GM12878 (cell line): ENCODE measurements around the gene RIPOR3. TPM values are rescaled to one million over a fixed set of nuclear protein-coding genes. Genes with fewer than 3 reads are reported as not detected.

Source experiments
- ATAC-seq: fragments of 200-7000 bp; cut with Tn5 transposase; 3 replicates; pipeline ENCODE4 v1.9.1; 2020; ENCODE audit warnings: mild to moderate bottlenecking, moderate library complexity
- BruUV-seq: library from RNA; stranded (reverse); fragments of 400-500 nt; replicated peaks from 2 replicates; lab custom pipeline; 2021; lab: Mats Ljungman, UMichigan
- CTCF ChIA-PET: fragments of 300-600 bp; sonication (Branson Sonifier 250); formaldehyde crosslinking; extraction: SDS; loops from one replicate; lab custom pipeline; 2021; ENCODE audit warnings: inconsistent platforms; lab: Yijun Ruan, JAX
- POLR2A ChIA-PET: fragments of 350-600 bp; formaldehyde crosslinking; extraction: SDS; loops from one replicate; lab custom pipeline; 2021; ENCODE audit warnings: inconsistent platforms; lab: Charles Lee
- RAD21 ChIA-PET: fragments of 300-600 bp; sonication (Branson Sonifier 250); formaldehyde crosslinking; loops from one replicate; lab custom pipeline; 2023; ENCODE audit warnings: antibody characterized with exemption; ENCODE audit not compliant: unreplicated experiment; lab: Charles Lee
- SMC1A ChIA-PET: fragments of 300-600 bp; sonication (Branson Sonifier 250); formaldehyde crosslinking; loops from one replicate; lab custom pipeline; 2023; ENCODE audit not compliant: unreplicated experiment, uncharacterized antibody; lab: Charles Lee
- DNase-seq: peaks from one replicate; pipeline ENCODE4 v3.0.0-alpha.2; 2011; ENCODE audit warnings: low read depth, low spot score
- FAIRE-seq: peaks from 3 replicates; lab custom pipeline; 2011; peaks lifted over from hg19 to GRCh38; lab: Jason Lieb, UNC
- H2AFZ ChIP-seq: 2 replicates; pipeline ENCODE4 v1.6.0; 2011; ENCODE audit warnings: low read depth, low read length, control low read depth; ENCODE audit not compliant: control insufficient read depth
- H3K27ac ChIP-seq: 2 replicates; pipeline ENCODE4 v1.5.1; 2011; ENCODE audit warnings: control low read depth; ENCODE audit not compliant: control insufficient read depth, insufficient read depth
- H3K27me3 ChIP-seq, 2 experiments: replicated peaks in 1 of 2; 2 replicates each; pipeline versions ENCODE4 v1.6.0 to v1.6.1; 2011; ENCODE audit warnings: low read length in 1 of 2; ENCODE audit not compliant: control insufficient read depth in 2 of 2, insufficient read depth in 2 of 2
- H3K36me3 ChIP-seq, 2 experiments: 2 replicates each; pipeline ENCODE4 v1.5.1; 2011; ENCODE audit warnings: low read length in 1 of 2; ENCODE audit not compliant: control insufficient read depth in 2 of 2, insufficient read depth in 2 of 2
- H3K4me1 ChIP-seq: 2 replicates; pipeline ENCODE4 v1.6.1; 2011; ENCODE audit warnings: mild to moderate bottlenecking, low read length, moderate library complexity, mixed read lengths; ENCODE audit not compliant: control insufficient read depth, insufficient read depth
- H3K4me2 ChIP-seq: 2 replicates; pipeline ENCODE4 v1.6.0; 2011; ENCODE audit warnings: control low read depth; ENCODE audit not compliant: control insufficient read depth, insufficient read depth
- H3K4me3 ChIP-seq: fragments of 200-600 bp; sonication (generic); 2 replicates; pipeline ENCODE4 v1.5.1; 2016
- H3K79me2 ChIP-seq: 2 replicates; pipeline ENCODE4 v1.6.0; 2011; ENCODE audit warnings: low read length; ENCODE audit not compliant: control insufficient read depth, insufficient read depth
- H3K9ac ChIP-seq: 2 replicates; pipeline ENCODE4 v1.8.0; 2011; ENCODE audit warnings: low read length, control low read depth, mixed read lengths; ENCODE audit not compliant: control insufficient read depth, insufficient read depth
- H3K9me3 ChIP-seq: replicated peaks from 3 replicates; pipeline ENCODE4 v1.5.1; 2011; ENCODE audit warnings: mild to moderate bottlenecking, low read length; ENCODE audit not compliant: control insufficient read depth, insufficient read depth
- H4K20me1 ChIP-seq: 2 replicates; pipeline ENCODE4 v1.6.0; 2011; ENCODE audit not compliant: control insufficient read depth, insufficient read depth
- ATF7 ChIP-seq: fragments of 450-650 bp; IDR thresholded peaks from 2 replicates; pipeline ENCODE4 v1.6.1; 2016; ENCODE audit warnings: low read depth, mild to moderate bottlenecking
- ELK1 ChIP-seq: IDR thresholded peaks from 2 replicates; pipeline ENCODE4 v1.6.1; 2012; ENCODE audit warnings: low read depth, low read length, improper control_type of control experiment
- FOXK2 ChIP-seq: fragments of 450-650 bp; IDR thresholded peaks from 2 replicates; pipeline ENCODE4 v1.6.1; 2017; ENCODE audit warnings: mild to moderate bottlenecking, moderate library complexity
- GATAD2B ChIP-seq: fragments of 450-650 bp; conservative IDR thresholded peaks from 2 replicates; pipeline ENCODE4 v1.6.1; 2017; ENCODE audit warnings: low read depth, mild to moderate bottlenecking, moderate library complexity
- HDAC6 ChIP-seq: fragments of 200-600 bp; sonication (generic); IDR thresholded peaks from one replicate; pipeline ENCODE4 v1.8.0; 2017; ENCODE audit warnings: antibody characterized with exemption; ENCODE audit not compliant: unreplicated experiment
- IKZF2 ChIP-seq, 2 experiments: fragments of 450-650 bp; IDR thresholded peaks; 2 replicates each; pipeline ENCODE4 v1.6.1; 2017; ENCODE audit warnings: mild to moderate bottlenecking in 2 of 2, moderate library complexity in 2 of 2
- REST ChIP-seq: IDR thresholded peaks from 2 replicates; pipeline ENCODE4 v1.6.1; 2012; ENCODE audit warnings: mild to moderate bottlenecking, low read depth, low read length
- SIX5 ChIP-seq: IDR thresholded peaks from 2 replicates; pipeline ENCODE4 v1.6.1; 2011; ENCODE audit warnings: mild to moderate bottlenecking, low read depth, low read length, moderate library complexity; ENCODE audit not compliant: severe bottlenecking
- SUPT20H ChIP-seq: IDR thresholded peaks from 2 replicates; pipeline ENCODE4 v1.6.1; 2011; ENCODE audit warnings: low read depth, mild to moderate bottlenecking, low read length, moderate library complexity, borderline replicate concordance; ENCODE audit not compliant: control insufficient read depth
- USF1 ChIP-seq: IDR thresholded peaks from 2 replicates; pipeline ENCODE4 v1.6.1; 2011; ENCODE audit warnings: borderline replicate concordance, low read depth, mild to moderate bottlenecking, moderate library complexity, mixed read lengths, low read length; ENCODE audit not compliant: insufficient read depth; ENCODE audit errors: extremely low read length
- WGBS: methylation state at CpG from one replicate; pipeline ENCODE4 v1.1.6; 2016; ENCODE audit warnings: low lambda C conversion rate; ENCODE audit not compliant: insufficient replicate concordance, insufficient coverage; ENCODE audit errors: missing lambda C conversion rate; 5-methylcytosine and 5-hydroxymethylcytosine counted together
- in situ Hi-C: fragments of 300-500 bp; cut with MboI; formaldehyde crosslinking; loops from 9 replicates; pipeline ENCODE4 v1.14.3; 2018; ENCODE audit warnings: mixed read lengths
- intact Hi-C: fragments of 100-400 bp; cut with micrococcal nuclease; formaldehyde crosslinking; loops from one replicate; pipeline ENCODE4 v1.14.2; 2022; ENCODE audit not compliant: unreplicated experiment
- polyA plus RNA-seq, 11 experiments: library from polyadenylated mRNA; depleted of rRNA in 4 of 11; unstranded in 6 of 11; stranded (reverse) in 5 of 11; fragments of >200 nt; fragmentation: Nextera tagmentation in 4 of 11; fragmentation: Illumina TruSeq in 1 of 11; extraction: Ambion mirVana in 4 of 11; extraction: Trizol in 1 of 11; gene quantifications; 1 replicate in 1 of 11; 2 replicates in 10 of 11; pipeline versions ENCODE4 v1.2.1 to v1.2.3, GENCODE V29; 2011 to 2016; ENCODE audit warnings: inconsistent platforms in 2 of 11, missing spikeins in 2 of 11, low read depth in 1 of 11
- total RNA-seq, 4 experiments: library from RNA; depleted of rRNA in 3 of 4; stranded (reverse); fragments of >200 nt in 3 of 4; fragmentation: Illumina TruSeq in 1 of 4; extraction: Trizol in 1 of 4; gene quantifications; 2 replicates each; pipeline versions ENCODE4 v1.2.1 to v1.2.3, GENCODE V29; 2013 to 2021

The RIPOR3 gene
- total and polyA plus RNA-seq, 10 of the 15 experiments (the other 5 are each of a cell fraction or from before 2014, with no cell fraction given) = 0.04 to 0.55 (median 0.12) TPM; not detected in 6

GRCh38 chr20:50668326-50668725 is 23.0 kb downstream of the RIPOR3 start:
- FAIRE-seq = no peak
- SMC1A ChIA-PET = no interaction called here
- TF ChIP-seq HDAC6 (no peak), ELK1 (no peak), REST (no peak), ATF7 (no peak), IKZF2 (IDR thresholded peaks at IDR 0.05) (no peak), SIX5 (no peak), SUPT20H (no peak), GATAD2B (no peak), USF1 (no peak), FOXK2 (no peak)
- H3K9me3 ChIP-seq = no peaks in the 10 kb centered on the region
- no TSS peak for BruUV-seq
- no peaks in the 10 kb centered on the region; a peak in 1 of 4 replicates for H3K27me3 ChIP-seq
- no peak overlapping the region for H3K4me2 ChIP-seq
- H3K4me3 ChIP-seq = no peak overlapping the region
- H3K4me1 ChIP-seq = no peaks in the 10 kb centered on the region
- intact Hi-C loops (no loop called here), in situ Hi-C loops (no loop called here)
- CTCF ChIA-PET = interaction anchor here (1.1 to 1.5 kb wide), 2 partner anchors 81 kb away, joined by 4 read pairs; no protein-coding TSS in a partner anchor
- no peak for DNase-seq
- no peaks in the 10 kb centered on the region for H4K20me1 ChIP-seq
- no peak overlapping the region for H2AFZ ChIP-seq
- ATAC-seq = no peak
- POLR2A ChIA-PET = interaction anchor here (0.7 kb wide), 1 partner anchor 312 kb away, joined by 5 read pairs; no protein-coding TSS in a partner anchor
- WGBS = 61% methylated on average over 6 of the region's 6 CpGs
- RAD21 ChIA-PET = no interaction called here
- H3K27ac ChIP-seq = no peak overlapping the region
- H3K9ac ChIP-seq = no peak overlapping the region
- H3K36me3 ChIP-seq = no peaks in the 10 kb centered on the region
- no peaks in the 10 kb centered on the region for H3K79me2 ChIP-seq
